Hepatocyte (in vitro differentiated cells): ENCODE data around the gene CCDC9. TPM values are rescaled to one million over a fixed set of nuclear protein-coding genes. Genes with fewer than 3 reads are reported as not detected.
A peak's percentile ranks its signal among the peaks of the same experiment; 100 is the strongest.
"Not testable (repeated sequence)": the region's sequence is repeated elsewhere in the genome, so short reads cannot be mapped to it uniquely, and the experiment has no call there.

ENCODE experiments used
- DNase-seq: peaks from one replicate; pipeline ENCODE4 v3.0.0-alpha.2; 2016; ENCODE audit warnings: low spot score
- H2AFZ ChIP-seq: fragments of 200-600 bp; sonication (generic); 2 replicates; pipeline ENCODE4 v1.6.0; 2016; ENCODE audit warnings: antibody characterized with exemption, mild to moderate bottlenecking
- H3K27ac ChIP-seq: fragments of 200-600 bp; sonication (generic); 2 replicates; pipeline ENCODE4 v1.5.1; 2016; ENCODE audit warnings: mild to moderate bottlenecking
- H3K27me3 ChIP-seq: fragments of 200-600 bp; sonication (generic); 2 replicates; pipeline ENCODE4 v1.6.1; 2016
- H3K36me3 ChIP-seq: fragments of 200-600 bp; sonication (generic); replicated peaks from 2 replicates; pipeline ENCODE4 v1.5.1; 2016; ENCODE audit warnings: low read depth; ENCODE audit not compliant: insufficient read depth
- H3K4me1 ChIP-seq: fragments of 200-600 bp; sonication (generic); 2 replicates; pipeline ENCODE4 v1.5.1; 2016; ENCODE audit warnings: mild to moderate bottlenecking, moderate library complexity; ENCODE audit not compliant: insufficient read depth
- H3K4me2 ChIP-seq: fragments of 200-600 bp; sonication (generic); 2 replicates; pipeline ENCODE4 v1.6.0; 2016
- H3K4me3 ChIP-seq: fragments of 200-600 bp; sonication (generic); 2 replicates; pipeline ENCODE4 v1.5.1; 2016; ENCODE audit warnings: mild to moderate bottlenecking
- H3K79me2 ChIP-seq: fragments of 200-600 bp; sonication (generic); 2 replicates; pipeline ENCODE4 v1.6.0; 2017; ENCODE audit warnings: mild to moderate bottlenecking
- H3K9me2 ChIP-seq: fragments of 200-600 bp; sonication (generic); replicated peaks from 2 replicates; pipeline ENCODE4 v1.6.0; 2017; ENCODE audit warnings: mild to moderate bottlenecking; ENCODE audit not compliant: insufficient read depth
- H3K9me3 ChIP-seq: fragments of 200-600 bp; sonication (generic); 2 replicates; pipeline ENCODE4 v1.5.1; 2016; ENCODE audit warnings: low read depth, mild to moderate bottlenecking
- H4K20me1 ChIP-seq: fragments of 200-600 bp; sonication (generic); 2 replicates; pipeline ENCODE4 v1.6.0; 2016; ENCODE audit warnings: mild to moderate bottlenecking; ENCODE audit not compliant: insufficient read depth, poor library complexity, severe bottlenecking
- EZH2 ChIP-seq: fragments of 200-600 bp; sonication (generic); IDR thresholded peaks from 2 replicates; pipeline ENCODE4 v1.6.1; 2016; ENCODE audit warnings: antibody characterized with exemption, mild to moderate bottlenecking, borderline replicate concordance
- EZH2phosphoT487 ChIP-seq: fragments of 200-600 bp; sonication (generic); IDR thresholded peaks from one replicate; pipeline ENCODE4 v1.6.1; 2018; ENCODE audit warnings: antibody characterized with exemption, mild to moderate bottlenecking, low read depth, moderate library complexity; ENCODE audit not compliant: unreplicated experiment, severe bottlenecking
- WGBS: methylation state at CpG from one replicate; pipeline ENCODE4 v1.1.6; 2016; ENCODE audit warnings: low lambda C conversion rate; ENCODE audit errors: missing lambda C conversion rate; 5-methylcytosine and 5-hydroxymethylcytosine counted together
- polyA plus RNA-seq: library from polyadenylated mRNA; unstranded; fragments of >200 nt; fragmentation: Nextera tagmentation; extraction: Ambion mirVana; gene quantifications from 2 replicates; pipeline ENCODE4 v1.2.1, GENCODE V29; 2016
- total RNA-seq: library from RNA; depleted of rRNA; stranded (reverse); fragments of >200 nt; gene quantifications from 2 replicates; pipeline ENCODE4 v1.2.3, GENCODE V29; 2014
- TF ChIP-seq, protein P1 (sequence below): fragments of 200-600 bp; sonication (generic); IDR thresholded peaks from 2 replicates; pipeline ENCODE4 v1.5.1; 2016; ENCODE audit warnings: antibody characterized with exemption, mild to moderate bottlenecking; ENCODE audit not compliant: poor library complexity

CCDC9 gene
- total and polyA plus RNA-seq, 2 experiments from 2014 or later: 7.9 to 13.0 TPM

- Histone ChIP-seq H3K4me3 (no peak overlapping the region), H3K36me3 (no peaks in the 10 kb centered on the region), H4K20me1 (no peaks in the 10 kb centered on the region), H3K9me2 (no peaks in the 10 kb centered on the region), H3K4me2 (peak overlapping the region; percentile 86), H3K9me3 (no peaks in the 10 kb centered on the region), H3K4me1 (peaks cover 19% of the 10 kb centered on the region), H3K27me3 (no peaks in the 10 kb centered on the region), H3K27ac (peak overlapping the region; percentile 92), H3K79me2 (peaks cover 21% of the 10 kb centered on the region), H2AFZ (no peak overlapping the region)
- DNase-seq: no peak
- TF ChIP-seq, protein P1, sequence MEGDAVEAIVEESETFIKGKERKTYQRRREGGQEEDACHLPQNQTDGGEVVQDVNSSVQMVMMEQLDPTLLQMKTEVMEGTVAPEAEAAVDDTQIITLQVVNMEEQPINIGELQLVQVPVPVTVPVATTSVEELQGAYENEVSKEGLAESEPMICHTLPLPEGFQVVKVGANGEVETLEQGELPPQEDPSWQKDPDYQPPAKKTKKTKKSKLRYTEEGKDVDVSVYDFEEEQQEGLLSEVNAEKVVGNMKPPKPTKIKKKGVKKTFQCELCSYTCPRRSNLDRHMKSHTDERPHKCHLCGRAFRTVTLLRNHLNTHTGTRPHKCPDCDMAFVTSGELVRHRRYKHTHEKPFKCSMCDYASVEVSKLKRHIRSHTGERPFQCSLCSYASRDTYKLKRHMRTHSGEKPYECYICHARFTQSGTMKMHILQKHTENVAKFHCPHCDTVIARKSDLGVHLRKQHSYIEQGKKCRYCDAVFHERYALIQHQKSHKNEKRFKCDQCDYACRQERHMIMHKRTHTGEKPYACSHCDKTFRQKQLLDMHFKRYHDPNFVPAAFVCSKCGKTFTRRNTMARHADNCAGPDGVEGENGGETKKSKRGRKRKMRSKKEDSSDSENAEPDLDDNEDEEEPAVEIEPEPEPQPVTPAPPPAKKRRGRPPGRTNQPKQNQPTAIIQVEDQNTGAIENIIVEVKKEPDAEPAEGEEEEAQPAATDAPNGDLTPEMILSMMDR: no peak
- TF ChIP-seq EZH2phosphoT487 (no peak), EZH2 (no peak)
- WGBS: 96% methylated on average over 9 of the region's 9 CpGs
Observed at GRCh38 chr19:47258434-47258833, 2.1 kb downstream of the CCDC9 start.

DNA sequence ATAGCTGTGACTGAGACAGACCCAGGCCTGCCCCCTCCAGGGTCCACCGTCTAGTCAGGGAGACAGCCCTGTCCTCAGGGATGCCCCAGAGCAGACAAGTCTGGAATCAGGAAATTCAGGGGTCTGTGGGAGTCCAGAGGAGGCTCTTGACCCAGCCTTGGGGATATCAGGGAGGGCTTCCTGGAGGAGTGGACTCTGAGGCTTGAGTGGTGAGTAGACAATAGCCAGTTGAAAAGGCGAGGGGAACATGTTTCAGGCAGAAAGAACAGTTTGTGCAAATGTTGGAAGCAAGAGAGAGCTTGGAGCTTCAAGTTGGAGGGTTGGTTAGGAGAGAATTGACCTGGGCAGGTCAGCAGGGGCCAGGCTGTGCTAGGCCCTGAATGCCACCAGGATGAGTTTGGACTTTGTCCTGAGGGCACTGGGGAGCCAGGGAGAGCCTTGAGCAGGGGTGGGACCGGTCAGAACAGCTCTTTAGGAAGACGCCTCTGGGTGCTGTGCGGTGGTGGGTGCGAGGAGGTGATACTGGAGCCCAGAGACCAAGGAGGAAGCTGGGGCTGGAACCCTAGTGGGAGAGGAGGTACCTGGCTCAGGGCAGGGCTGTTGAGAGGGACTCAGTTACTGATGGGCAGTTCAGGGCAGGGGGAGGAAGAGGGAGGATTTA is 2.7 kb downstream of the CCDC9 start:
- Histone ChIP-seq H4K20me1 (no peaks in the 10 kb centered on the region), H3K27ac (peak overlapping the region; percentile 92), H3K27me3 (no peaks in the 10 kb centered on the region), H2AFZ (no peak overlapping the region), H3K9me3 (no peaks in the 10 kb centered on the region), H3K9me2 (no peaks in the 10 kb centered on the region), H3K4me1 (peaks cover 19% of the 10 kb centered on the region), H3K36me3 (no peaks in the 10 kb centered on the region), H3K79me2 (peaks cover 21% of the 10 kb centered on the region), H3K4me2 (peak overlapping the region; percentile 86), H3K4me3 (no peak overlapping the region)
- WGBS: 89% methylated on average over 6 of the region's 6 CpGs
- TF ChIP-seq, protein P1: no peak
- TF ChIP-seq EZH2 (no peak), EZH2phosphoT487 (no peak)
- no peak for DNase-seq

DNA sequence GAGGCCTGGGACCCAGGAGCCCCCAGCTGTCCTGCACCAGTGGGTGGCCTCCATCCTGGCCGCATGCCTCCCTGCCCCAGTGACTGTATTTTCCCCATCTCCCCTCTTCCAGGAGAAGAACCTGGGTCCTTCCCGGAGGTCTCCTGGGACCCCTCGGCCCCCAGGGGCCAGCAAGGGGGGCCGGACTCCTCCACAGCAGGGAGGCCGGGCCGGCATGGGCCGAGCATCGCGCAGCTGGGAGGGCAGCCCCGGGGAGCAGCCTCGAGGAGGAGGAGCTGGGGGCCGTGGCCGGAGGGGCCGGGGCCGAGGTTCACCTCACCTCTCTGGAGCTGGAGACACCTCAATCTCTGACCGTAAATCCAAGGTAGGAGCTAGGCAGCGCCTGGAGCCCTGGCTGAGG is 4.2 kb downstream of the CCDC9 start:
- Histone ChIP-seq H4K20me1 (no peaks in the 10 kb centered on the region), H3K4me2 (no peak overlapping the region), H3K4me1 (peaks cover 19% of the 10 kb centered on the region), H3K27ac (no peak overlapping the region), H3K79me2 (peaks cover 24% of the 10 kb centered on the region), H3K27me3 (no peaks in the 10 kb centered on the region), H3K36me3 (no peaks in the 10 kb centered on the region), H3K4me3 (no peak overlapping the region), H3K9me2 (no peaks in the 10 kb centered on the region), H3K9me3 (no peaks in the 10 kb centered on the region), H2AFZ (no peak overlapping the region)
- DNase-seq: no peak
- 98% methylated on average over 17 of the region's 17 CpGs for WGBS
- TF ChIP-seq EZH2phosphoT487: no peak
- TF ChIP-seq EZH2: no peak
- TF ChIP-seq, protein P1: no peak

DNA sequence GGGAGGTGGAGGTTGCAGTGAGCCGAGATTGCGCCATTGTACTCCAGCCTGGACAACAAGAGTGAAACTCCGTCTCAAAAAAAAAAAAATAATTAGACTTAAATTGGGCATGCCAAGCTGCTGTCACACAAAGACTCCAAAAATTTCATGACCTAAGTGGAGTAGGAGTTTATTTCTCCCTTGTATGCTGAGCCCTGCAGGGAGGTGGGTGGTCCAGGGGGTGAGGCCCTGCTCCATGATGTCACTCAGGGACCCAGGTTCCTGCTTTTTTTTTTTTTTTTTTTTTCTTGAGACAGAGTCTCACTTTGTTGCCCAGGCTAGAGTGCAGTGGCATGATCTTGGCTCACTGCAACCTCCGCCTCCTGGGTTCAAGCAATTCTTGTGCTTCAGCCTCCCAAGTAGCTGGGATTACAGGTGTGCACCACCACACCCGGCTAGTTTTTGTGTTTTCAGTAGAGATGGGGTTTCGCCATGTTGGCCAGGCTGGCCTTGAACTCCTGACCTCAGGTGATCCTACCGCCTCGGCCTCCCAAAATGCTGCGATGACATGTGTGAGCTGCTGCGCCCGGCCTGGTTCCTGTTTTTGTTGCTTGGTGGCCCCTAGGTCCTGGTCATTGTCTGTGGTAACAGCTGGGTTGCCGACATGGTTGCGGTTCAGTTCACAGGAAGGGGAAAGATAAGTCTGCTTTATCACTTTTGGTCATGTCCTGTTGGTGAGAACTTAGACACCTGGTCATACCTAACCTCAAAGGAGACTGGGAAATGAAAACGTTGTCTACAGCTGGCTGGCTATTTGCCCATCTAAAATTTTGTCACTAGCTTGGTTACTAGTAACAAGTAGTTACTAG is 5.8 kb downstream of the CCDC9 start:
- peaks cover 24% of the 10 kb centered on the region for H3K79me2 ChIP-seq
- H3K9me2 ChIP-seq, H4K20me1 ChIP-seq: not testable (repeated sequence)

More for the DNA sequence above, 5.8 kb downstream of the CCDC9 start:
- H3K4me3 ChIP-seq, H3K36me3 ChIP-seq, H3K27me3 ChIP-seq, DNase-seq, H3K9me3 ChIP-seq, H2AFZ ChIP-seq, H3K27ac ChIP-seq, H3K4me2 ChIP-seq: not testable (repeated sequence)
- peaks cover 19% of the 10 kb centered on the region for H3K4me1 ChIP-seq
- WGBS: 96% methylated on average over 14 of the region's 14 CpGs
